Coronary artery (tissue), 2 donors: Measurements from ENCODE around the gene BCKDK.
"Not testable (repeated sequence)": the region's sequence is repeated elsewhere in the genome, so short reads cannot be mapped to it uniquely, and the experiment has no call there.

Experiments
- DNase-seq: peaks from one replicate; pipeline ENCODE4 v3.0.0-alpha.2; 2017; ENCODE audit warnings: low spot score
- H3K27ac ChIP-seq, 2 donors: fragments of 200-600 bp; sonication (generic); one replicate each; pipeline ENCODE4 v1.5.1; 2016 to 2019
- H3K4me3 ChIP-seq: fragments of 200-600 bp; sonication (generic); 2 replicates; pipeline ENCODE4 v1.5.1; 2016; ENCODE audit warnings: mild to moderate bottlenecking, moderate library complexity
- CTCF ChIP-seq: fragments of 200-600 bp; sonication (generic); IDR thresholded peaks from one replicate; pipeline ENCODE4 v1.5.1; 2019; ENCODE audit warnings: antibody characterized with exemption

BCKDK gene

DNA sequence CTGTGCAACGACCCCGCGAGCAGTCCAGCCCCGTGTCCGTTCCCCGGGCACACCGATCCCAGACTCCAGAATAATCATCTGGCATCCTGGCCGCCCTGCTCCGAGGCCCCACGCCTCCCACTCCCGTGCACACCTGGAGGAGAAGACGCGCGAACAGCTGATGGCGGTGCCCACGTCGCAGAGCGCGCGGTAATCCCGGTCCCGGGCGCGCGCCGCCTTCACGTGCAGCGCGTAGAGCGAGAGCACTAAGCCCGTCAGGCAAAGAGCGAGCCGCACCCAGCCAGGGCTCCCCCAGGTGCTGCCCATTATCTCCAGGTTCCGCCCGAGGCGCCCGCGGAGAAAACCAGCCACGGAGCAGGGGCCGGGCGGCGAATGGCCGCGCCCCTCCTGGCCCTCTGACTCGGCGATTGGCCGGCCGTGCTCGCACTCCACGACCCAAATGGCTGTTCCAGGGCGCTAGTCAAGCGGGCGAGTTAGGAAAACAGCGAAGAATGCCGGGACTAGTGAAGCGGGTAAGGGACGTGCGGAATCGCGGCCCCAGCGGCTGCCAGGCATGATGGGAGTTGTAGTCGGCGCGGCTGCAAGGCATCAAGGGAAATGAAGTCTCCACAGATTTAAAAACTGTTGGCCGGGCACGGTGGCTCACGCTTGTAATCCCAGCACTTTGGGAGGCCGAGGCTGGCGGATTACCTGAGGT lies 13.6 kb upstream of the BCKDK start, which contains the start of gene VKORC1:
Gene VKORC1, minus strand, starts transcription at position 374 of the 697 bp plus-strand sequence. Its CDS starts 68 bp downstream, at position 306.
- Histone ChIP-seq H3K4me3 (peak within 1 kb of the TSS; percentile 93), H3K27ac (peak within 1 kb of the TSS; percentile 77 to 94)
- TF ChIP-seq CTCF = no peak
- peak; percentile 98 for DNase-seq

DNA sequence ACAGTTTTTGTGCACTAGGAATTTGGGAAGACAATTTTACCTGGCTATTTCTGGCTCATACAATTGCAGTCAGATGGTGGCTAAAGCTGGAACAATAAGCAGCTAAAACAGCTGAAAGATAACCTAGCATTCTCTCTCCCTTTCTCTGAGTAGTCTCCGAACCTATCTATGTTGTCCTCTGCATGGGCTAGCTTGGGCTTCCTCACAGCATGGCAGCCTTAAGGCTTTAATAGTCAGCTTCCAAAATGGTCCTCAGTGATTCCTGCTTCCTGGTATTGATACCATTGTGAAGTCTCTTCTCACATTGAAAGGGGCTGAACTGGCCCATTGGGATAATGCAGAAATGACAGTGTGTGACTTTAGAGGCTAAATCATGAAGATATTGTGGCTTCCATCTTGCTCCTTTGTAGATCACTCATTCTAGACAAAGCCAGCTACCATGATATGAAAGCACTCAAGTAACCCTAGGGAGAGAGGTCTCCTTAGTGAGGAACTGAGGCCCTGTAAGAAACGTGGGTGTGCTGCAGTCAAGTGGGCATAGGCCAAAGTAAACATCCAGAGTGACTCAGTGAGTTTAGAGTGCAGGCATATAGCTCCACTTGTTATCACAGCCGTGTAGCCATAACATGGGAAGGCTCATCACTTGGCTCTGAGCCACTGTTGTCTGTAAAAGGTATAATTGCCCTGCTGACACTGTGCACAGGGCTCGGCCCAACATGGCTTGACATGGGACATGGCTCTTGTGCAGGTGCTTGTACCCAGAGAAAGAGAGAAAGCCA lies 8.1 kb upstream of the BCKDK start:
- no peak for DNase-seq
- Histone ChIP-seq H3K4me3 (no peak overlapping the region), H3K27ac (no peak overlapping the region)
- TF ChIP-seq CTCF = no peak

DNA sequence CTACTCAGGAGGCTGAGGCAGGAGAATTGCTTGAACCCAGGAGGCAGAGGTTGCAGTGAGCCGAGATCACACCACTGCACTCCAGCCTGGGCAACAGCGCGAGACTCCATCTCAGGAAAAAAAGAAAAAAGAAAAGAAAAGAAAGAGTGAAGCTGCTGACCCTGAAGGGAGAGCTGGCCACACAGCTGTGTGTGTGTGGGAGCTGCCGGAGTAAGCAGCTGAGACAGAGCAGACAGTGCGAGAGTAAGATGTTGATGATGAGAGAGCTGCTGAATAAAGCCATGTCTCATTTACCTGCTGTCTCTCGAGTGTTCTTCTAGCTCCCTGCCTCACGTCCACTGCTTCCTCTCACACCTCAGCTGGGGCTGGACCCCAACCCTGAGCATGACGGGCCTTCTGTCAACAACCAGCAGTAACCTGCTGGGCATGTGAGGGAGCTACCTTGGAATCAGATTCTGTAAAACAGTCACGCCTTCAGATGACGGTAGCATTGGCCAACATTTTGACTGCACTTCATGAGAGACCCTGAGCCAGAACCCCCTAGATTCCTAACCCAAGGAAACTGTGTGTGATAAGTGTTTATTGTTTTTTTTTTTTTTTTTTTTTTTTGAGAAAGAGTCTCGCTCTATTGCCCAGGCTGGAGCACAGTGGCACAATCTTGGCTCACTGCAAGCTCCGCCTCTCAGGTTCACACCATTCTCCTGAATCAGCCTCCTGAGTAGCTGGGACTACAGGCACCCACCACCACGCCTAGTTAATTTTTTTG lies 7.1 kb upstream of the BCKDK start:
- DNase-seq, H3K4me3 ChIP-seq, H3K27ac ChIP-seq: not testable (repeated sequence)

DNA sequence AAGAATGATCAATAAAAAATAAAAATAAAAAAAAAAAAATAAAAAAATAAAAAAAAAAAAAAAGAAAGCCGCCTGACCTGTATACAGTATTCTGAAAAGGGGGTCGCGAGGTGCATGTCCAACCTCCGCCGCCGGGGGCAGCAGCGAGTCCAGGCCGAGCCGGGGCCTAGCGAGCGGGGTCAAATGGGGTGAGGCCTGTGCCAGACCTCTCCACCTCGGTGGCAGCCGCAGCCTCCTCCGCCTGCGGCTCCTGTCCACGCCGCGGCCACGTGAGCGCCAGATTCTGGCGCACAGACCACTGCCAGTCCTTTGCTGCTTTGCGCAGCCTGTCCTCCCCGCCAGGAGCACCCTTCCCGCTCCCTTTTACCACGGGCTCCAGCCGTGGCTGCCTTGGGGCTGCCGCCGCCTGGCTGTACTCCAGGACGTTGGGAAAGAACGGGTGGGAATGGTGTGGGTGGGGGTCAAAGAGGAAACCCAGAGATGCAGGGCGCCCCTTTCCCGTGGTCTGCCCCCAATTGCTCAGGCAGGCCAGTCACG lies 2.4 kb upstream of the BCKDK start:
- TF ChIP-seq CTCF = peak; percentile 70
- H3K27ac ChIP-seq = peak overlapping the region in 1 of 2 donors; percentile 65
- no peak for DNase-seq
- H3K4me3 ChIP-seq = peak overlapping the region; percentile 62

DNA sequence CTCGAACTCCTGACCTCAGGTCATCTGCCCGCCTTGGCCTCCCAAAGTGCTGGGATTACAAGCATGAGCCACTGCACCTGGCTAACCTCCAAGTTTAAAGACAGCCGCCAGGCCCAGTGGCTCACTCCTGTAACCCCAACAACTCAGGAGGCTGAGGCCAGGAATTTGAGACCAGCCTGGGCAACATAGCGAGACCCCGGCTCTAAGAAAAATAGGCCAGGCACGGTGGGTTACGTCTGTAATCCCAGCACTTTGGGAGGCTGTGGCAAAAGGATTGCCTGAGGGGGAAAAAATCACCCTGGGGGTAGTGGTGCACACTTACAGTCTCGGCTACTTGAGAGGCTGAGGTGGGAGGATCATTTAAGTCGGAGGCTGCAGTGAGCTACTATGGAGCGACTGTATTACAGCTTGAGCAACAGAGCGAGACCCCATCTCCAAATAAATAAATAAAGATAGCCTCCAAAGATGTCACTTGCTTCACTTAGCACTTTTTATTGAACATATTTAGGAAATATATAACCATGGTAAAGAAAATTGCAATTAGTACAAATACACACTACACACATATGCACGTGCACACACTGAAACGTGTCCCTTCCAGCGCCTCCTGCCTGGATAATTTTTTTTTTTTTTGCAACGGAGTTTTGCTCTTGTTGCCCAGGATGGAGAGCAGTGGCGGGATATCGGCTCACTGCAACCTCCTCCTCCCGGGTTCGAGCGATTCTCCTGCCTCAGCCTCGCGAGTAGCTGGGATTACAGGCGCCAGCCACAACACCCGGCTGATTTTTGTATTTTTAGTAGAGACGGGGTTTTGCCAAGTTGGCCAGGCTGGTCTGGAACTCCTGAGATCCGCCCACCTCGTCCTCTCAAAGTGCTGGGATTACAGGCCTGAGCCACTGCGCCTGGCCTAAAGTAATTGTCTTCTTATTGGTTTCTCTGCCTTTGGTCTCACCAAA lies 1.4 kb upstream of the BCKDK start:
- Histone ChIP-seq H3K27ac (no peak overlapping the region), H3K4me3 (no peak overlapping the region)
- DNase-seq = no peak
- TF ChIP-seq CTCF = no peak

DNA sequence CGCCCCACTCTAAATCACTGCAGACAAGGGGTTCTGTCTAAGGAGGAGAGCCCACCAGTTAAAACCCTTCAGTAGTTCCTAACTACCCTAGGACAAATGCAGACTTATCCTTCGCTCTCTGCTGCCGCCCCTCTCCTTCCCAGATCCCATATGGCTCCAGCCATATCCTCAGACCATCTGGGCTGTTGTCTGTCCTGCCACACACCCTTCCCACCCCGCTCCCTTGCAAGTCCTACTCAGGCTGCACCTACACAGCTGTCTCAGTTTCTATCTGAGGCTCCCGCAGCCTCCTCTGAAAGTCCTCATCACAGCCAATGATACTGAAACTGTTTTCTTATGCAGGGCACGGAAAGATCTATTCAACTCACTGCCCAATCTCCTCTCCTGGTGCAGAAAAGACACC lies 720 bp upstream of the BCKDK start:
- Histone ChIP-seq H3K27ac (no peak overlapping the region), H3K4me3 (no peak overlapping the region)
- no peak for TF ChIP-seq CTCF
- no peak for DNase-seq
